ENCODE measurements around the gene CD52.

GRCh38 chr1:26277719-26278118 is 40.0 kb upstream of the CD52 start:
- TF ChIP-seq CTCF (IDR thresholded peaks at IDR 0.05; ENCODE audit: low read depth, low read length) = no peak
- no peak for TF ChIP-seq EZH2phosphoT487 (IDR thresholded peaks at IDR 0.05; ENCODE audit: low read depth)
